Measurements from ENCODE around the gene DCLK1.
"Not testable (repeated sequence)": the region's sequence is repeated elsewhere in the genome, so short reads cannot be mapped to it uniquely, and the experiment has no call there.

The DCLK1 gene

GRCh38 chr13:36130552-36131221, 495 bp downstream of the DCLK1 start:
- DNase-seq, result peak; percentile 31

GRCh38 chr13:36130193-36130551, 1.0 kb downstream of the DCLK1 start:
- DNase-seq, result peak; percentile 21

GRCh38 chr13:36129539-36129938, 1.6 kb downstream of the DCLK1 start:
- no peak for DNase-seq

- DNase-seq, result no peak
Measured at GRCh38 chr13:36126491-36126890, 4.7 kb downstream of the DCLK1 start.

GRCh38 chr13:36125841-36126240, 5.3 kb downstream of the DCLK1 start:
- DNase-seq, result no peak

GRCh38 chr13:36124236-36124822, 6.9 kb downstream of the DCLK1 start:
- DNase-seq, result no peak

- peak; percentile 5 for DNase-seq
Measured at GRCh38 chr13:36115306-36115705, 15.9 kb downstream of the DCLK1 start.

GRCh38 chr13:36114233-36114632, 16.9 kb downstream of the DCLK1 start:
- no peak for DNase-seq

GRCh38 chr13:36108954-36109353, 22.2 kb downstream of the DCLK1 start:
- no peak for DNase-seq

GRCh38 chr13:36108342-36108741, 22.8 kb downstream of the DCLK1 start:
- no peak for DNase-seq

- DNase-seq, result no peak
Measured at GRCh38 chr13:36107521-36107920, 23.7 kb downstream of the DCLK1 start.

- no peak for DNase-seq
Measured at GRCh38 chr13:36105726-36106125, 25.5 kb downstream of the DCLK1 start.

GRCh38 chr13:36102721-36103120, 28.5 kb downstream of the DCLK1 start:
- no peak for DNase-seq

GRCh38 chr13:36101907-36102306, 29.3 kb downstream of the DCLK1 start:
- not testable (repeated sequence) for DNase-seq

- DNase-seq, result peak; percentile 12
Measured at GRCh38 chr13:36101157-36101556, 30.0 kb downstream of the DCLK1 start.

- no peak for DNase-seq
Measured at GRCh38 chr13:36098080-36098479, 33.1 kb downstream of the DCLK1 start.

GRCh38 chr13:36096461-36097416, 34.4 kb downstream of the DCLK1 start:
- DNase-seq, result peak; percentile 70

GRCh38 chr13:36094478-36094877, 36.7 kb downstream of the DCLK1 start:
- DNase-seq, result no peak

GRCh38 chr13:36090592-36090991, 40.6 kb downstream of the DCLK1 start:
- DNase-seq, result no peak

- no peak for DNase-seq
Measured at GRCh38 chr13:36089130-36089647, 42.0 kb downstream of the DCLK1 start.

GRCh38 chr13:36088463-36088862, 42.7 kb downstream of the DCLK1 start:
- DNase-seq, result no peak

- no peak for DNase-seq
Measured at GRCh38 chr13:36088001-36088400, 43.2 kb downstream of the DCLK1 start.

- no peak for DNase-seq
Measured at GRCh38 chr13:36086117-36086516, 45.1 kb downstream of the DCLK1 start.

GRCh38 chr13:36084131-36084530, 47.1 kb downstream of the DCLK1 start:
- DNase-seq, result no peak
